ENCODE measurements around the gene EDEM3.

The EDEM3 gene

GRCh38 chr1:184650177-184650866 lies 104.3 kb downstream of the EDEM3 start:
- H3K27ac ChIP-seq (ENCODE audit: low read depth, low read length, severe bottlenecking) = no peak overlapping the region

GRCh38 chr1:184649451-184649888 lies 105.2 kb downstream of the EDEM3 start:
- Histone ChIP-seq H3K4me3 (ENCODE audit: extremely low read depth, insufficient read depth, low read length, poor library complexity, severe bottlenecking) (no peak overlapping the region), H3K9me3 (ENCODE audit: control insufficient read depth, low read length) (no peaks in the 10 kb centered on the region), H3K4me1 (ENCODE audit: control insufficient read depth, insufficient read depth, low read length, poor library complexity, severe bottlenecking) (no peaks in the 10 kb centered on the region), H3K27ac (ENCODE audit: low read depth, low read length, severe bottlenecking) (no peak overlapping the region), H3K36me3 (ENCODE audit: control insufficient read depth, insufficient read depth, low read length) (no peaks in the 10 kb centered on the region)
- WGBS, 2 experiments (ENCODE audit: insufficient coverage in 2 of 2) = 92 to 100% methylated on average over 5 to 7 of the region's 7 CpGs

More at GRCh38 chr1:184650177-184650866, 104.3 kb downstream of the EDEM3 start:
- 86% methylated on average over 1 of the region's 5 CpGs; no CpG with 5 or more reads in 1 of the 2 experiments for WGBS, 2 experiments (ENCODE audit: insufficient coverage in 2 of 2)
- H3K4me3 ChIP-seq (ENCODE audit: extremely low read depth, insufficient read depth, low read length, poor library complexity, severe bottlenecking) = no peak overlapping the region
- H3K9me3 ChIP-seq (ENCODE audit: control insufficient read depth, low read length) = no peaks in the 10 kb centered on the region
- H3K36me3 ChIP-seq (ENCODE audit: control insufficient read depth, insufficient read depth, low read length) = no peaks in the 10 kb centered on the region
- no peaks in the 10 kb centered on the region for H3K4me1 ChIP-seq (ENCODE audit: control insufficient read depth, insufficient read depth, low read length, poor library complexity, severe bottlenecking)

GRCh38 chr1:184648856-184649201 lies 105.8 kb downstream of the EDEM3 start:
- Histone ChIP-seq H3K4me3 (ENCODE audit: extremely low read depth, insufficient read depth, low read length, poor library complexity, severe bottlenecking) (no peak overlapping the region), H3K36me3 (ENCODE audit: control insufficient read depth, insufficient read depth, low read length) (no peaks in the 10 kb centered on the region), H3K9me3 (ENCODE audit: control insufficient read depth, low read length) (no peaks in the 10 kb centered on the region), H3K27ac (ENCODE audit: low read depth, low read length, severe bottlenecking) (no peak overlapping the region), H3K4me1 (ENCODE audit: control insufficient read depth, insufficient read depth, low read length, poor library complexity, severe bottlenecking) (no peaks in the 10 kb centered on the region)
- WGBS, 2 experiments (ENCODE audit: insufficient coverage in 2 of 2) = 91 to 92% methylated on average over 4 to 6 of the region's 6 CpGs

- H3K9me3 ChIP-seq (ENCODE audit: control insufficient read depth, low read length) = no peaks in the 10 kb centered on the region
- WGBS, 2 experiments (ENCODE audit: insufficient coverage in 2 of 2) = 90 to 100% methylated on average over 2 of the region's 4 CpGs
- H3K4me3 ChIP-seq (ENCODE audit: extremely low read depth, insufficient read depth, low read length, poor library complexity, severe bottlenecking) = no peak overlapping the region
- H3K36me3 ChIP-seq (ENCODE audit: control insufficient read depth, insufficient read depth, low read length) = no peaks in the 10 kb centered on the region
- no peaks in the 10 kb centered on the region for H3K4me1 ChIP-seq (ENCODE audit: control insufficient read depth, insufficient read depth, low read length, poor library complexity, severe bottlenecking)
- no peak overlapping the region for H3K27ac ChIP-seq (ENCODE audit: low read depth, low read length, severe bottlenecking)
These were observed 106.3 kb downstream of the EDEM3 start for GRCh38 chr1:184648160-184648855.

- Histone ChIP-seq H3K4me3 (ENCODE audit: extremely low read depth, insufficient read depth, low read length, poor library complexity, severe bottlenecking) (no peak overlapping the region), H3K36me3 (ENCODE audit: control insufficient read depth, insufficient read depth, low read length) (no peaks in the 10 kb centered on the region), H3K27ac (ENCODE audit: low read depth, low read length, severe bottlenecking) (no peak overlapping the region), H3K9me3 (ENCODE audit: control insufficient read depth, low read length) (no peaks in the 10 kb centered on the region), H3K4me1 (ENCODE audit: control insufficient read depth, insufficient read depth, low read length, poor library complexity, severe bottlenecking) (no peaks in the 10 kb centered on the region)
- 91 to 94% methylated on average over 4 of the region's 4 CpGs for WGBS, 2 experiments (ENCODE audit: insufficient coverage in 2 of 2)
These were observed 107.2 kb downstream of the EDEM3 start for GRCh38 chr1:184647471-184647870.

- WGBS, 2 experiments (ENCODE audit: insufficient coverage in 2 of 2) = 97 to 100% methylated on average over 1 to 3 of the region's 3 CpGs
- Histone ChIP-seq H3K4me1 (ENCODE audit: control insufficient read depth, insufficient read depth, low read length, poor library complexity, severe bottlenecking) (no peaks in the 10 kb centered on the region), H3K27ac (ENCODE audit: low read depth, low read length, severe bottlenecking) (no peak overlapping the region), H3K4me3 (ENCODE audit: extremely low read depth, insufficient read depth, low read length, poor library complexity, severe bottlenecking) (no peak overlapping the region), H3K36me3 (ENCODE audit: control insufficient read depth, insufficient read depth, low read length) (no peaks in the 10 kb centered on the region), H3K9me3 (ENCODE audit: control insufficient read depth, low read length) (no peaks in the 10 kb centered on the region)
These were observed 107.8 kb downstream of the EDEM3 start for GRCh38 chr1:184646824-184647223.

- Histone ChIP-seq H3K9me3 (ENCODE audit: control insufficient read depth, low read length) (no peaks in the 10 kb centered on the region), H3K27ac (ENCODE audit: low read depth, low read length, severe bottlenecking) (no peak overlapping the region), H3K4me3 (ENCODE audit: extremely low read depth, insufficient read depth, low read length, poor library complexity, severe bottlenecking) (no peak overlapping the region), H3K4me1 (ENCODE audit: control insufficient read depth, insufficient read depth, low read length, poor library complexity, severe bottlenecking) (no peaks in the 10 kb centered on the region), H3K36me3 (ENCODE audit: control insufficient read depth, insufficient read depth, low read length) (no peaks in the 10 kb centered on the region)
- 80 to 90% methylated on average over 2 to 3 of the region's 3 CpGs for WGBS, 2 experiments (ENCODE audit: insufficient coverage in 2 of 2)
These were observed 108.4 kb downstream of the EDEM3 start for GRCh38 chr1:184646178-184646701.

GRCh38 chr1:184644771-184645170 lies 109.9 kb downstream of the EDEM3 start:
- Histone ChIP-seq H3K4me3 (ENCODE audit: extremely low read depth, insufficient read depth, low read length, poor library complexity, severe bottlenecking) (no peak overlapping the region), H3K36me3 (ENCODE audit: control insufficient read depth, insufficient read depth, low read length) (no peaks in the 10 kb centered on the region), H3K4me1 (ENCODE audit: control insufficient read depth, insufficient read depth, low read length, poor library complexity, severe bottlenecking) (no peaks in the 10 kb centered on the region), H3K27ac (ENCODE audit: low read depth, low read length, severe bottlenecking) (no peak overlapping the region), H3K9me3 (ENCODE audit: control insufficient read depth, low read length) (no peaks in the 10 kb centered on the region)
- WGBS, 2 experiments (ENCODE audit: insufficient coverage in 2 of 2) = 96 to 97% methylated on average over 7 to 9 of the region's 11 CpGs

GRCh38 chr1:184643661-184644060 lies 111.0 kb downstream of the EDEM3 start:
- no peaks in the 10 kb centered on the region for H3K36me3 ChIP-seq (ENCODE audit: control insufficient read depth, insufficient read depth, low read length)
- no peaks in the 10 kb centered on the region for H3K4me1 ChIP-seq (ENCODE audit: control insufficient read depth, insufficient read depth, low read length, poor library complexity, severe bottlenecking)
- H3K27ac ChIP-seq (ENCODE audit: low read depth, low read length, severe bottlenecking) = no peak overlapping the region
- no peak overlapping the region for H3K4me3 ChIP-seq (ENCODE audit: extremely low read depth, insufficient read depth, low read length, poor library complexity, severe bottlenecking)
- whole genome bisulfite sequencing, 2 experiments (ENCODE audit: insufficient coverage in 2 of 2) = no CpG with 5 or more reads among the region's 1 CpG
- no peaks in the 10 kb centered on the region for H3K9me3 ChIP-seq (ENCODE audit: control insufficient read depth, low read length)

GRCh38 chr1:184641894-184642293 lies 112.8 kb downstream of the EDEM3 start:
- no peak overlapping the region for H3K4me3 ChIP-seq (ENCODE audit: extremely low read depth, insufficient read depth, low read length, poor library complexity, severe bottlenecking)
- H3K36me3 ChIP-seq (ENCODE audit: control insufficient read depth, insufficient read depth, low read length) = no peaks in the 10 kb centered on the region
- H3K27ac ChIP-seq (ENCODE audit: low read depth, low read length, severe bottlenecking) = no peak overlapping the region
- H3K9me3 ChIP-seq (ENCODE audit: control insufficient read depth, low read length) = peaks cover 10% of the 10 kb centered on the region
- H3K4me1 ChIP-seq (ENCODE audit: control insufficient read depth, insufficient read depth, low read length, poor library complexity, severe bottlenecking) = no peaks in the 10 kb centered on the region
- WGBS, 2 experiments (ENCODE audit: insufficient coverage in 2 of 2) = 83 to 100% methylated on average over 1 to 2 of the region's 2 CpGs

GRCh38 chr1:184640505-184640904 lies 114.2 kb downstream of the EDEM3 start:
- no peak overlapping the region for H3K4me3 ChIP-seq (ENCODE audit: extremely low read depth, insufficient read depth, low read length, poor library complexity, severe bottlenecking)
- H3K27ac ChIP-seq (ENCODE audit: low read depth, low read length, severe bottlenecking) = no peak overlapping the region
- peaks cover 10% of the 10 kb centered on the region for H3K9me3 ChIP-seq (ENCODE audit: control insufficient read depth, low read length)
- H3K4me1 ChIP-seq (ENCODE audit: control insufficient read depth, insufficient read depth, low read length, poor library complexity, severe bottlenecking) = no peaks in the 10 kb centered on the region
- WGBS, 2 experiments (ENCODE audit: insufficient coverage in 2 of 2) = 90 to 100% methylated on average over 2 to 3 of the region's 3 CpGs
- no peaks in the 10 kb centered on the region for H3K36me3 ChIP-seq (ENCODE audit: control insufficient read depth, insufficient read depth, low read length)
